Measurements from ENCODE around the gene RAB5IF.
"Not testable (repeated sequence)": the region's sequence is repeated elsewhere in the genome, so short reads cannot be mapped to it uniquely, and the experiment has no call there.

DNA sequence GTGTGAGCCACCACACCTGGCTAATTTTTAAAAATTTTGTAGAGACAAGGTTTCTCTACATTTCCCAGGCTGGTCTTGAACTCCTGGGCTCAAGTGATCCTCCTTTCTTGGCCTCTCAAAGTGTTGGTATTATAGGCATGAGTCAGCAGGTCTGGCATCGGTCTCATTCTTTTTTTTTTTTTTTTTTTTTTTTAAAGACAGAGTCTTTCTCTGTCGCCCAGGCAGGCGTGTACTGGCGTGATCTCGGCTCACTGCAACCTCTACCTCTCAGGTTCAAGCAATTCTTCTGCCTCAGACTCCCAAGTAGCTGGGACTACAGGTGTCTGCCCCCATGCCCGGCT, 2.8 kb downstream of the RAB5IF start:
- not testable (repeated sequence) for TF ChIP-seq EZH2 (IDR thresholded peaks at IDR 0.05); POLR2AphosphoS5 (IDR thresholded peaks at IDR 0.05; ENCODE audit: borderline replicate concordance, low read depth, low read length); FOXP2 (optimal IDR thresholded peaks at IDR 0.05; ENCODE audit: control extremely low read depth, extremely low read length, insufficient read depth)
